ENCODE measurements around the gene LCTL. TPM values are rescaled to one million over a fixed set of nuclear protein-coding genes. Genes with fewer than 3 reads are reported as not detected.

The LCTL gene
- total and polyA plus RNA-seq, 10 donors = not detected

GRCh38 chr15:66498501-66499386 is 67.1 kb downstream of the LCTL start:
- Histone ChIP-seq H3K27ac (peak overlapping the region in 5 of 8 donors; percentile 90 to 95 (median 93)), H3K36me3 (peaks cover 0 to 78% (median 70%) of the 10 kb centered on the region in 6 donors), H3K9me3 (no peaks in the 10 kb centered on the region), H3K4me1 (peaks cover 27 to 90% (median 69%) of the 10 kb centered on the region in 6 donors), H3K27me3 (replicated peaks in 1 of 7) (no peaks in the 10 kb centered on the region), H3K4me3 (no peak overlapping the region)
- no peak for DNase-seq
- 42 to 61% (median 59%) methylated on average over 3 of the region's 3 CpGs for WGBS, 5 donors
- intact Hi-C loops (cut with DNase I; ENCODE audit: low total_unique reads) = loop anchor here (5.0 kb wide), 1 partner anchor 206 kb away; the partner anchor contains the start of gene DIS3L
- peak in 4 of 11 experiments; percentile 22 to 46 (median 30) for TF ChIP-seq CTCF (IDR thresholded peaks at IDR 0.05 in 8 of 11, conservative IDR thresholded peaks at IDR 0.05 in 3 of 11)
- no peak for TF ChIP-seq POLR2AphosphoS5 (IDR thresholded peaks at IDR 0.05)
- no peak for TF ChIP-seq POLR2A (IDR thresholded peaks at IDR 0.05)

Small RNAs within 50 kb of the gene (small RNA-seq; reads per million reads assigned to genes)
- gene RF01159 (0 reads per million in 4 donors), gene SNORD16 (0 reads per million in 4 donors), gene SNORD18A (0 reads per million in 4 donors), gene SNORD18B (0 reads per million in 4 donors), gene SNORD18C (0 reads per million in 4 donors)

Other genes with a start within 250 kb of the LCTL start
- gene TIPIN, start 209.3 kb downstream of the LCTL start, total RNA-seq = 1 to 10 TPM; 5.2 to 9.4 (median 7.7) TPM
- 1 to 10 TPM; 2.7 to 4.9 (median 4.8) TPM for gene TIPIN, start 209.3 kb downstream of the LCTL start, polyA plus RNA-seq
- 10 to 100 TPM; 36.3 to 56.9 (median 47.4) TPM for gene MAP2K1, start 179.1 kb downstream of the LCTL start, total RNA-seq
- 10 to 100 TPM; 20.2 to 34.1 (median 30.1) TPM for gene MAP2K1, start 179.1 kb downstream of the LCTL start, polyA plus RNA-seq
- 10 to 100 TPM; 20.0 to 37.2 (median 25.2) TPM for gene SNAPC5, start 68.2 kb downstream of the LCTL start, total RNA-seq
- gene SNAPC5, start 68.2 kb downstream of the LCTL start, polyA plus RNA-seq = 10 to 100 TPM; 30.6 to 46.8 (median 34.3) TPM
- gene RPL4, start 61.1 kb downstream of the LCTL start, total RNA-seq = 1,000 to 10,000 TPM; 1,508 to 3,988 (median 2,104) TPM
- 1,000 to 10,000 TPM; 3,203 to 4,384 (median 4,018) TPM for gene RPL4, start 61.1 kb downstream of the LCTL start, polyA plus RNA-seq
- gene ZWILCH, start 60.7 kb downstream of the LCTL start, total RNA-seq = 10 to 100 TPM in 1 of 7 donors, 1 to 10 TPM in 6; 5.6 to 12.8 (median 9.0) TPM
- 1 to 10 TPM; 3.6 to 5.0 (median 4.2) TPM for gene ZWILCH, start 60.7 kb downstream of the LCTL start, polyA plus RNA-seq
- gene SMAD6, start 136.2 kb upstream of the LCTL start, total RNA-seq = 10 to 100 TPM in 2 of 7 donors, 1 to 10 TPM in 5; 3.6 to 14.0 (median 6.9) TPM
- 1 to 10 TPM in 2 of 3 donors, under 1 TPM in 1; 0.72 to 3.5 (median 3.4) TPM for gene SMAD6, start 136.2 kb upstream of the LCTL start, polyA plus RNA-seq